CD4-positive, alpha-beta T cell (primary cell): Measurements from ENCODE around the gene RAB6B. TPM values are rescaled to one million over a fixed set of nuclear protein-coding genes. Genes with fewer than 3 reads are reported as not detected.

Experiments used
- ATAC-seq: fragments of 200-7000 bp; cut with Tn5 transposase; one replicate; pipeline ENCODE4 v1.10.0; 2022; ENCODE audit warnings: mild to moderate bottlenecking; ENCODE audit not compliant: poor library complexity
- CTCF ChIA-PET: fragments of 350-600 bp; sonication (Branson Sonifier 250); formaldehyde crosslinking; loops from one replicate; lab custom pipeline; 2021; ENCODE audit warnings: antibody characterized with exemption, inconsistent platforms; lab: Charles Lee
- POLR2A ChIA-PET: fragments of 350-600 bp; sonication (Branson Sonifier 250); formaldehyde crosslinking; loops from one replicate; lab custom pipeline; 2021; ENCODE audit warnings: antibody characterized with exemption, inconsistent platforms; lab: Charles Lee
- DNase-seq, 14 experiments: peaks; one replicate each; pipeline ENCODE4 v3.0.0-alpha.2; 2013 to 2020; ENCODE audit warnings: mixed read lengths in 2 of 14
- H3K27ac ChIP-seq, 2 donors: one replicate each; pipeline versions ENCODE4 v1.5.1 to v1.7.0; 2013; ENCODE audit warnings: low read length in 2 of 2, low read depth in 1 of 2, mild to moderate bottlenecking in 1 of 2
- H3K27me3 ChIP-seq, 2 experiments: 1 replicate in 1 of 2; 2 replicates in 1 of 2; pipeline versions ENCODE4 v1.6.1 to v1.7.0; 2013; ENCODE audit warnings: low read length in 2 of 2, control low read depth in 1 of 2, mild to moderate bottlenecking in 1 of 2, moderate library complexity in 1 of 2; ENCODE audit not compliant: insufficient read depth in 2 of 2, control insufficient read depth in 1 of 2
- H3K36me3 ChIP-seq: one replicate; pipeline ENCODE4 v1.6.1; 2013; ENCODE audit warnings: low read length, control low read depth; ENCODE audit not compliant: insufficient read depth
- H3K4me1 ChIP-seq: one replicate; pipeline ENCODE4 v1.6.1; 2013; ENCODE audit warnings: low read length, control low read depth; ENCODE audit not compliant: insufficient read depth
- H3K4me3 ChIP-seq: one replicate; pipeline ENCODE4 v1.5.1; 2013; ENCODE audit warnings: mild to moderate bottlenecking, low read length, moderate library complexity
- H3K9me3 ChIP-seq, 2 experiments: 1 replicate in 1 of 2; 2 replicates in 1 of 2; pipeline versions ENCODE4 v1.6.1 to v1.7.0; 2013; ENCODE audit warnings: low read length in 2 of 2, mild to moderate bottlenecking in 2 of 2, control low read depth in 1 of 2, moderate library complexity in 1 of 2; ENCODE audit not compliant: control insufficient read depth in 1 of 2, insufficient read depth in 1 of 2
- H3K27ac Mint-ChIP-seq: one replicate; pipeline ENCODE4 v1.8.0; 2020; ENCODE audit warnings: mixed read lengths
- H3K27me3 Mint-ChIP-seq: one replicate; pipeline ENCODE4 v1.8.0; 2021; ENCODE audit warnings: mixed read lengths
- H3K36me3 Mint-ChIP-seq: one replicate; pipeline ENCODE4 v1.8.0; 2021; ENCODE audit warnings: low read depth, mixed read lengths
- H3K4me1 Mint-ChIP-seq: one replicate; pipeline ENCODE4 v1.8.0; 2021; ENCODE audit warnings: low read depth, mixed read lengths
- H3K4me3 Mint-ChIP-seq: one replicate; pipeline ENCODE4 v1.8.0; 2020; ENCODE audit warnings: mild to moderate bottlenecking, mixed read lengths
- H3K9me3 Mint-ChIP-seq: one replicate; pipeline ENCODE4 v1.8.0; 2020; ENCODE audit warnings: mixed read lengths
- CTCF ChIP-seq: fragments of 200-600 bp; IDR thresholded peaks from one replicate; pipeline ENCODE4 v1.8.0; 2022; ENCODE audit warnings: antibody characterized with exemption, mild to moderate bottlenecking
- intact Hi-C, 2 experiments: fragments of 100-400 bp; cut with DNase I in 1 of 2; cut with micrococcal nuclease in 1 of 2; formaldehyde crosslinking; loops; one replicate each; pipeline versions ENCODE4 v1.15.1 to v1.9.0; 2023 to 2025; cut with DNase I, micrococcal nuclease
- total RNA-seq, 174 experiments: library from RNA in 2 of 174; stranded (reverse) in 2 of 174; gene quantifications; one replicate each; pipeline ENCODE4 v1.2.3 and lab custom pipeline; 2021 to 2026

RAB6B gene
- total RNA-seq, 2 experiments from 2014 or later, result not detected

- Histone ChIP-seq H3K4me3 (no peak overlapping the region), H3K27me3 (no peaks in the 10 kb centered on the region), H3K36me3 (peaks cover 78% of the 10 kb centered on the region), H3K27ac (no peak overlapping the region), H3K9me3 (no peaks in the 10 kb centered on the region), H3K4me1 (no peaks in the 10 kb centered on the region)
- no peaks in the 10 kb centered on the region for H3K9me3 Mint-ChIP-seq
- no peak overlapping the region for H3K27ac Mint-ChIP-seq
- ATAC-seq (no peak), DNase-seq (no peak)
- ChIA-PET POLR2A (no interaction called here), CTCF (interaction anchor here (1.5 kb wide), 1 partner anchor 107 kb away, joined by 4 read pairs; no protein-coding TSS in a partner anchor)
- TF ChIP-seq CTCF, result no peak
- no peaks in the 10 kb centered on the region for H3K27me3 Mint-ChIP-seq
- intact Hi-C loops, result loop anchor here in 1 of 2 experiments (5.0 kb wide), 1 partner anchor 96 kb away; no protein-coding TSS in a partner anchor
- H3K36me3 Mint-ChIP-seq, result peaks cover 88% of the 10 kb centered on the region
- peaks cover 5% of the 10 kb centered on the region for H3K4me1 Mint-ChIP-seq
- no peak overlapping the region for H3K4me3 Mint-ChIP-seq
Observed at GRCh38 chr3:133820889-133821675, 74.6 kb downstream of the RAB6B start.

- CTCF ChIA-PET, result interaction anchor here (1.5 kb wide), 1 partner anchor 108 kb away, joined by 4 read pairs; no protein-coding TSS in a partner anchor
- Histone ChIP-seq H3K4me3 (no peak overlapping the region), H3K27ac (no peak overlapping the region), H3K4me1 (no peaks in the 10 kb centered on the region), H3K9me3 (no peaks in the 10 kb centered on the region), H3K27me3 (no peaks in the 10 kb centered on the region), H3K36me3 (peaks cover 88% of the 10 kb centered on the region)
- Mint-ChIP-seq H3K27ac (no peak overlapping the region), H3K27me3 (no peaks in the 10 kb centered on the region), H3K9me3 (no peaks in the 10 kb centered on the region), H3K4me3 (no peak overlapping the region), H3K36me3 (peaks cover 88% of the 10 kb centered on the region), H3K4me1 (peaks cover 7% of the 10 kb centered on the region)
- intact Hi-C loops, result loop anchor here in 1 of 2 experiments (5.0 kb wide), 1 partner anchor 97 kb away; no protein-coding TSS in a partner anchor
- DNase-seq (no peak), ATAC-seq (no peak)
- POLR2A ChIA-PET, result no interaction called here
- no peak for TF ChIP-seq CTCF
Observed at GRCh38 chr3:133820129-133820528, 75.6 kb downstream of the RAB6B start.

GRCh38 chr3:133815386-133815785, 80.3 kb downstream of the RAB6B start:
- Mint-ChIP-seq H3K4me1 (peaks cover 32% of the 10 kb centered on the region), H3K4me3 (no peak overlapping the region), H3K27ac (no peak overlapping the region), H3K9me3 (no peaks in the 10 kb centered on the region), H3K27me3 (no peaks in the 10 kb centered on the region), H3K36me3 (peaks cover 85% of the 10 kb centered on the region)
- TF ChIP-seq CTCF, result no peak
- H3K27me3 ChIP-seq, result no peaks in the 10 kb centered on the region
- H3K27ac ChIP-seq, result no peak overlapping the region
- no peak overlapping the region for H3K4me3 ChIP-seq
- ATAC-seq (no peak), DNase-seq (no peak)
- peaks cover 76% of the 10 kb centered on the region for H3K36me3 ChIP-seq
- POLR2A ChIA-PET, result no interaction called here
- intact Hi-C loops, result loop anchor here (5.0 to 10.0 kb wide), 4 partner anchors 321 to 1088 kb away; no protein-coding TSS in a partner anchor
- no peaks in the 10 kb centered on the region for H3K4me1 ChIP-seq
- H3K9me3 ChIP-seq, result no peaks in the 10 kb centered on the region
- CTCF ChIA-PET, result no interaction called here
